CD8-positive, alpha-beta memory T cell (primary cell): ENCODE measurements around the gene ELAPOR2. TPM values are rescaled to one million over a fixed set of nuclear protein-coding genes. Genes with fewer than 3 reads are reported as not detected.
A peak's percentile ranks its signal among the peaks of the same experiment; 100 is the strongest.

Source experiments
- CTCF ChIA-PET: fragments of 350-600 bp; sonication (Branson Sonifier 250); formaldehyde crosslinking; loops from one replicate; lab custom pipeline; 2021; ENCODE audit warnings: antibody characterized with exemption; lab: Charles Lee
- POLR2A ChIA-PET: fragments of 350-600 bp; sonication (Branson Sonifier 250); formaldehyde crosslinking; loops from one replicate; lab custom pipeline; 2021; ENCODE audit warnings: antibody characterized with exemption; lab: Charles Lee
- DNase-seq, 5 donors: peaks; one replicate each; pipeline versions ENCODE4 v3.0.0 to v3.0.0-alpha.2; 2020 to 2022; ENCODE audit warnings: mixed read lengths in 1 of 5
- H3K27ac ChIP-seq: one replicate; pipeline ENCODE4 v1.7.0; 2013; ENCODE audit warnings: low read depth, mild to moderate bottlenecking, low read length, moderate library complexity
- H3K27me3 ChIP-seq: 2 replicates; pipeline ENCODE4 v1.7.0; 2013; ENCODE audit warnings: low read length, mild to moderate bottlenecking; ENCODE audit not compliant: insufficient read depth, poor library complexity, severe bottlenecking
- H3K36me3 ChIP-seq: 2 replicates; pipeline ENCODE4 v1.7.0; 2013; ENCODE audit warnings: mild to moderate bottlenecking, low read length, moderate library complexity; ENCODE audit not compliant: insufficient read depth
- H3K4me1 ChIP-seq: 2 replicates; pipeline ENCODE4 v1.7.0; 2013; ENCODE audit warnings: mild to moderate bottlenecking, low read length, moderate library complexity; ENCODE audit not compliant: insufficient read depth
- H3K4me3 ChIP-seq: 2 replicates; pipeline ENCODE4 v1.7.0; 2013; ENCODE audit warnings: mild to moderate bottlenecking, low read length
- H3K9me3 ChIP-seq: 2 replicates; pipeline ENCODE4 v1.7.0; 2013; ENCODE audit warnings: mild to moderate bottlenecking, low read length
- H3K27ac Mint-ChIP-seq, 8 donors: one replicate each; pipeline ENCODE4 v1.8.0; 2020 to 2021; ENCODE audit warnings: mixed read lengths in 8 of 8, mild to moderate bottlenecking in 6 of 8, inconsistent platforms in 3 of 8, moderate library complexity in 3 of 8
- H3K27me3 Mint-ChIP-seq, 2 donors: one replicate each; pipeline ENCODE4 v1.8.0; 2020 to 2021; ENCODE audit warnings: mixed read lengths in 2 of 2, mild to moderate bottlenecking in 1 of 2, moderate library complexity in 1 of 2
- H3K36me3 Mint-ChIP-seq, 3 donors: one replicate each; pipeline ENCODE4 v1.8.0; 2020 to 2021; ENCODE audit warnings: mixed read lengths in 3 of 3, inconsistent platforms in 1 of 3, mild to moderate bottlenecking in 1 of 3
- H3K4me1 Mint-ChIP-seq, 3 donors: one replicate each; pipeline ENCODE4 v1.8.0; 2020 to 2021; ENCODE audit warnings: mixed read lengths in 3 of 3, inconsistent platforms in 1 of 3, mild to moderate bottlenecking in 1 of 3
- H3K4me3 Mint-ChIP-seq, 7 donors: one replicate each; pipeline ENCODE4 v1.8.0; 2020 to 2021; ENCODE audit warnings: mixed read lengths in 7 of 7, mild to moderate bottlenecking in 6 of 7, moderate library complexity in 4 of 7, inconsistent platforms in 2 of 7
- H3K9me3 Mint-ChIP-seq, 5 donors: one replicate each; pipeline ENCODE4 v1.8.0; 2020 to 2022; ENCODE audit warnings: mixed read lengths in 5 of 5, mild to moderate bottlenecking in 3 of 5, moderate library complexity in 2 of 5, inconsistent platforms in 1 of 5
- polyA plus RNA-seq: library from polyadenylated mRNA; unstranded; fragments of 300-500 nt; fragmentation: Illumina TruSeq; gene quantifications from one replicate; pipeline ENCODE4 v1.2.3, GENCODE V29; 2021
- total RNA-seq, 2 experiments: library from RNA; stranded (reverse); gene quantifications; one replicate each; pipeline ENCODE4 v1.2.3, GENCODE V29; 2021

Gene ELAPOR2
- total and polyA plus RNA-seq, 3 experiments from 2014 or later = 2.4 to 4.5 (median 3.3) TPM

DNA sequence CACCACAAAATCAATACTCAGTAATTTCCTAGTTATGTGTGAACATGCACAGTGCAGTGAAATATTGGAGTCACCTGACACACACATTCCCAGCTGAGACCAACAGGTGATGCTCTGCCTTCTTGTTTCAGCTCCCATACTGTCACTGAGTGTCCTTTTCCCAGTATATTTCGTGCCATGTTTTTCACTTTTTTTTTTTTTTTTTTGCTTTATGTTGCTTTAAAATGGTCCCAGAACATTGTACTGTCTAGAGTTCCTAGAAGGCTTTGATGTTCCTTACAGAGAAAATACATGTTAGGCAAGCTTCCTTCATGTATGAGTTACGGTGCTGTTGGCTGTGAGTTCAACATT is 45.6 kb downstream of the ELAPOR2 start:
- H3K27ac ChIP-seq = no peak overlapping the region
- H3K9me3 ChIP-seq = no peaks in the 10 kb centered on the region
- peaks cover 0 to 7% of the 10 kb centered on the region in 2 donors for H3K27me3 Mint-ChIP-seq
- H3K27me3 ChIP-seq = no peaks in the 10 kb centered on the region
- no peak overlapping the region for H3K4me3 Mint-ChIP-seq
- no peaks in the 10 kb centered on the region for H3K9me3 Mint-ChIP-seq
- POLR2A ChIA-PET = no interaction called here
- H3K4me1 Mint-ChIP-seq = peaks cover 0 to 3% (median 0%) of the 10 kb centered on the region in 3 donors
- no peak overlapping the region for H3K4me3 ChIP-seq
- no peaks in the 10 kb centered on the region for H3K36me3 ChIP-seq
- no peak for DNase-seq
- no peaks in the 10 kb centered on the region for H3K36me3 Mint-ChIP-seq
- peak overlapping the region in 1 of 8 donors; percentile 33 for H3K27ac Mint-ChIP-seq
- CTCF ChIA-PET = no interaction called here
- no peaks in the 10 kb centered on the region for H3K4me1 ChIP-seq

DNA sequence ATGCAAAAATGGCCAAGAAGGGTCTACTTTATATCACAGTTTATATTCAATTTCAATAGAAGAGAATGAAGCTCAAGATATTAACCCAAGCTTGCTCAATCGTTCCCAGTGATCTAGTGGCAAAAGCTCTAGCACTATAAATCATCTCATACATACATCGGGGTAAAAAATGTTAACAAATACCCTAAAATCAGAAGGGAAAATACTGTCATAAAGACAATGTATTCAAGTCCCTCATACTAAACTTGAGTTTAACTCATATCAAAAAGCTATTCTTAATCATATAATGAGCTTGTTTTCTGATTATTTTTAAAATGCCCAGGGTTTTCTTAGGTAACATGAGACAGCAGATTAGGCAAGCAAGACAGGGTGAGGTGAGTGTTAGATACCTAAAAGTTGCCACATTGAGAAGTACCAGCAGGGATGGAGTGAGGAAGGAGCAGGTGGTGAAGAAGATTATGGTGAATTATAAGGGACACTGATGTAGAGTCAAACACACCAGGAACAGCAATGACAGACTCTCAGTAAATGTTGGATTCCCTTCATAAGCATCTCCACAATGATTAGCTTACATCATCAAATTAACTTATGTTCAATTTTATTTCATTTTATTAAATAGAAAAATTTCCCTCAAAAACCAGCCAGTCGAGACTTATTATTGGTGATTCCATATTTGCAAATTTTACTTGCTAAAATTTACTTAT is 46.2 kb downstream of the ELAPOR2 start:
- no peaks in the 10 kb centered on the region for H3K9me3 Mint-ChIP-seq
- no peaks in the 10 kb centered on the region for H3K36me3 Mint-ChIP-seq
- no peaks in the 10 kb centered on the region for H3K9me3 ChIP-seq
- no peak for DNase-seq
- H3K4me3 ChIP-seq = no peak overlapping the region
- no peak overlapping the region for H3K27ac ChIP-seq
- no peaks in the 10 kb centered on the region for H3K27me3 ChIP-seq
- H3K4me3 Mint-ChIP-seq = no peak overlapping the region
- H3K4me1 Mint-ChIP-seq = peaks cover 0 to 3% (median 0%) of the 10 kb centered on the region in 3 donors
- ChIA-PET CTCF (no interaction called here), POLR2A (no interaction called here)
- no peak overlapping the region for H3K27ac Mint-ChIP-seq
- H3K27me3 Mint-ChIP-seq = peaks cover 0 to 7% of the 10 kb centered on the region in 2 donors
- H3K4me1 ChIP-seq = no peaks in the 10 kb centered on the region
- H3K36me3 ChIP-seq = no peaks in the 10 kb centered on the region

Other genes starting within 250 kb of the ELAPOR2 start
- 10 to 100 TPM; 68.2 to 69.0 TPM for gene DMTF1, start 92.8 kb upstream of the ELAPOR2 start, total RNA-seq
- gene DMTF1, start 92.8 kb upstream of the ELAPOR2 start, polyA plus RNA-seq = 33.5 TPM
- 10 to 100 TPM; 62.9 to 73.3 TPM for gene TMEM243, start 160.1 kb upstream of the ELAPOR2 start, total RNA-seq
- gene TMEM243, start 160.1 kb upstream of the ELAPOR2 start, polyA plus RNA-seq = 67.4 TPM